ENCODE measurements around the gene ASTN2.

Gene ASTN2

GRCh38 chr9:117184173-117184572 lies 230.7 kb downstream of the ASTN2 start:
- Histone ChIP-seq H3K9me3 (replicated peaks; ENCODE audit: insufficient read depth, low read length) (no peaks in the 10 kb centered on the region), H3K9ac (ENCODE audit: low read length) (no peak overlapping the region), H2AFZ (ENCODE audit: low read length) (no peak overlapping the region), H3F3A (ENCODE audit: insufficient read depth, low read length) (no peaks in the 10 kb centered on the region), H3K36me3 (replicated peaks; ENCODE audit: insufficient read depth, low read length) (no peaks in the 10 kb centered on the region), H3K4me2 (ENCODE audit: low read depth, low read length) (no peak overlapping the region), H3K27ac (ENCODE audit: low read length) (no peak overlapping the region), H3K4me1 (ENCODE audit: low read length) (no peaks in the 10 kb centered on the region), H3K9me2 (replicated peaks; ENCODE audit: insufficient read depth, low read length) (no peaks in the 10 kb centered on the region), H4K20me1 (ENCODE audit: insufficient read depth, low read length) (no peaks in the 10 kb centered on the region), H3K79me2 (ENCODE audit: low read length) (no peaks in the 10 kb centered on the region), H3K4me3 (ENCODE audit: low read length) (no peak overlapping the region), H3K27me3 (replicated peaks; ENCODE audit: insufficient read depth, low read length) (no peaks in the 10 kb centered on the region)
- TF ChIP-seq EZH2phosphoT487 (IDR thresholded peaks at IDR 0.05; ENCODE audit: low read length) (no peak), EZH2 (optimal IDR thresholded peaks at IDR 0.05; ENCODE audit: low read depth, low read length) (no peak), CTCF (IDR thresholded peaks at IDR 0.05; ENCODE audit: low read length) (no peak)
- no peak for DNase-seq

- no peak overlapping the region for H3K27ac ChIP-seq (ENCODE audit: low read length)
- H3F3A ChIP-seq (ENCODE audit: insufficient read depth, low read length), result no peaks in the 10 kb centered on the region
- no peaks in the 10 kb centered on the region for H3K9me2 ChIP-seq (replicated peaks; ENCODE audit: insufficient read depth, low read length)
- H3K79me2 ChIP-seq (ENCODE audit: low read length), result no peaks in the 10 kb centered on the region
- no peaks in the 10 kb centered on the region for H3K9me3 ChIP-seq (replicated peaks; ENCODE audit: insufficient read depth, low read length)
- H2AFZ ChIP-seq (ENCODE audit: low read length), result no peak overlapping the region
- H4K20me1 ChIP-seq (ENCODE audit: insufficient read depth, low read length), result no peaks in the 10 kb centered on the region
- H3K27me3 ChIP-seq (replicated peaks; ENCODE audit: insufficient read depth, low read length), result no peaks in the 10 kb centered on the region
- no peaks in the 10 kb centered on the region for H3K4me1 ChIP-seq (ENCODE audit: low read length)
- no peak overlapping the region for H3K9ac ChIP-seq (ENCODE audit: low read length)
- TF ChIP-seq CTCF (IDR thresholded peaks at IDR 0.05; ENCODE audit: low read length) (no peak), EZH2phosphoT487 (IDR thresholded peaks at IDR 0.05; ENCODE audit: low read length) (no peak)
- no peaks in the 10 kb centered on the region for H3K36me3 ChIP-seq (replicated peaks; ENCODE audit: insufficient read depth, low read length)
- no peak overlapping the region for H3K4me2 ChIP-seq (ENCODE audit: low read depth, low read length)
- H3K4me3 ChIP-seq (ENCODE audit: low read length), result no peak overlapping the region
- DNase-seq, result no peak
Observed at GRCh38 chr9:117182046-117182445, 232.8 kb downstream of the ASTN2 start.

- H4K20me1 ChIP-seq (ENCODE audit: insufficient read depth, low read length), result no peaks in the 10 kb centered on the region
- H2AFZ ChIP-seq (ENCODE audit: low read length), result no peak overlapping the region
- no peak for DNase-seq
- H3K9me2 ChIP-seq (replicated peaks; ENCODE audit: insufficient read depth, low read length), result no peaks in the 10 kb centered on the region
- H3K9me3 ChIP-seq (replicated peaks; ENCODE audit: insufficient read depth, low read length), result no peaks in the 10 kb centered on the region
- H3F3A ChIP-seq (ENCODE audit: insufficient read depth, low read length), result no peaks in the 10 kb centered on the region
- no peaks in the 10 kb centered on the region for H3K27me3 ChIP-seq (replicated peaks; ENCODE audit: insufficient read depth, low read length)
- no peaks in the 10 kb centered on the region for H3K36me3 ChIP-seq (replicated peaks; ENCODE audit: insufficient read depth, low read length)
- H3K4me3 ChIP-seq (ENCODE audit: low read length), result no peak overlapping the region
- no peak overlapping the region for H3K4me2 ChIP-seq (ENCODE audit: low read depth, low read length)
- H3K9ac ChIP-seq (ENCODE audit: low read length), result no peak overlapping the region
- no peak for TF ChIP-seq EZH2 (optimal IDR thresholded peaks at IDR 0.05; ENCODE audit: low read depth, low read length)
- TF ChIP-seq EZH2phosphoT487 (IDR thresholded peaks at IDR 0.05; ENCODE audit: low read length), result no peak
- no peak for TF ChIP-seq CTCF (IDR thresholded peaks at IDR 0.05; ENCODE audit: low read length)
- H3K79me2 ChIP-seq (ENCODE audit: low read length), result no peaks in the 10 kb centered on the region
- H3K4me1 ChIP-seq (ENCODE audit: low read length), result no peaks in the 10 kb centered on the region
- no peak overlapping the region for H3K27ac ChIP-seq (ENCODE audit: low read length)
Observed at GRCh38 chr9:117180896-117181445, 233.9 kb downstream of the ASTN2 start.

Data from MM.1S (cell line).